ENCODE measurements around the gene PHACTR3. TPM values are rescaled to one million over a fixed set of nuclear protein-coding genes. Genes with fewer than 3 reads are reported as not detected.

PHACTR3 gene
- total RNA-seq, 1 donor from 2014 or later, result 1.4 TPM

DNA sequence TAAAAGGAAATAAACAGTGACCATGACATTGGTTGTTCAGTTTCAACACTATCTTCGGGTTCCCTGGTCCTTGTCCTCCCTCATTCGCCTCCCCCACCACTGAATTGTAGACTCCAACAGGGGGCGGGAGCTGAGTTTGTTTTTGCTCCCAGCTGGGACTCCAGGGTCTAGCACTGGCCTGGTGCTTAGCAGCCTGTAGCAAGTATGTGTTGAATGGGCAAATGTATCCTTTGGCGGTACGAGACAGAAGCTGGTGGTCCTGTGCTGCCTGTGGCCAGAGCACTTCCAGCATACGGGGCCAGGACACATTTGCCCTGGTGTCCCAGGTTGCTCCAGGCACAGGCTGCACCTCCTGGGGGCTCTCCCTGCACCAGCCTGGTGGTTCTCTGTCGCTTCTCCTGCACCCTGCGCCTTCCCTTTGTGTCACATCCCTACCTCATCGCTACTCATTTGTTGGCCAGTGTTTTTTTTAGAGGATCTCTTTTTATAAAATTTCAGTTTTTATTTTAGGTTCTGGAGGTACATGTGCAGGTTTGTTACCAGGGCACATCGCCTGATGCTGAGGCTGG, 40.1 kb downstream of the PHACTR3 start:
- Histone ChIP-seq H3K9ac (no peak overlapping the region), H4K20me1 (ENCODE audit: low read depth) (no peaks in the 10 kb centered on the region), H3K27ac (no peak overlapping the region), H3K4me3 (no peak overlapping the region), H3K79me2 (ENCODE audit: low read depth) (no peaks in the 10 kb centered on the region), H3F3A (ENCODE audit: low read depth) (no peaks in the 10 kb centered on the region), H3K27me3 (no peaks in the 10 kb centered on the region), H3K36me3 (no peaks in the 10 kb centered on the region), H3K9me3 (ENCODE audit: low read depth) (peaks cover 4% of the 10 kb centered on the region), H3K4me1 (no peaks in the 10 kb centered on the region), H3K4me2 (no peak overlapping the region), H2AFZ (replicated peaks) (no peak overlapping the region)
- H3K27me3 Mint-ChIP-seq (ENCODE audit: insufficient read depth, low read depth), result peaks cover 7% of the 10 kb centered on the region
- DNase-seq (ENCODE audit: low spot score), result no peak
- no peak overlapping the region for H3K27ac Mint-ChIP-seq
- TF ChIP-seq EZH2phosphoT487 (IDR thresholded peaks at IDR 0.05), result no peak
- TF ChIP-seq EZH2 (IDR thresholded peaks at IDR 0.05), result no peak
- no peak overlapping the region for H3K4me3 Mint-ChIP-seq
- H3K9me3 Mint-ChIP-seq, result peaks cover 16% of the 10 kb centered on the region
- no peaks in the 10 kb centered on the region for H3K36me3 Mint-ChIP-seq
- H3K4me1 Mint-ChIP-seq, result no peaks in the 10 kb centered on the region

DNA sequence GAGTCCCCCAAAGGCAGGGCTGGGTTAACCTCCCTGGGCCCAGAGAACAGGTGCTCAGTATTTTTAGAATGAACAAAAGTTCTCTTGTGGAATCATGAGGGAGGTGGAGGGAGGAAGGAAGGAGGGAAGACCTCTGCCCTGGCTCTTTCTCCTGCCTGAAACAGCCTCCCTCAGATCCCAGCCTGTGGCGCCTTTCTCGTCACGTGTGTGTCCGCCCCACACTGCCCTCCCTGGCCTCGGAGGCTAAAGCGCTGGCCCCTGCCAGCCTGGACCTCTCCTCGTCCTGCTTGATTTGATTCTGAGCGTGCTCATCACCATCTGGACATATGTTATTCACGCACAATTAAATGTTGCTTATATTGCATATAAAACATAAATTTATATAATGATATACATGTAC, 40.9 kb downstream of the PHACTR3 start:
- DNase-seq (ENCODE audit: low spot score), result no peak
- Histone ChIP-seq H3K36me3 (no peaks in the 10 kb centered on the region), H3K4me1 (no peaks in the 10 kb centered on the region), H3F3A (ENCODE audit: low read depth) (no peaks in the 10 kb centered on the region), H4K20me1 (ENCODE audit: low read depth) (no peaks in the 10 kb centered on the region), H3K79me2 (ENCODE audit: low read depth) (no peaks in the 10 kb centered on the region), H3K9me3 (ENCODE audit: low read depth) (peaks cover 4% of the 10 kb centered on the region), H3K27ac (no peak overlapping the region), H2AFZ (replicated peaks) (no peak overlapping the region), H3K9ac (no peak overlapping the region), H3K4me2 (no peak overlapping the region), H3K4me3 (no peak overlapping the region), H3K27me3 (no peaks in the 10 kb centered on the region)
- Mint-ChIP-seq H3K4me3 (no peak overlapping the region), H3K36me3 (no peaks in the 10 kb centered on the region), H3K27ac (no peak overlapping the region), H3K4me1 (no peaks in the 10 kb centered on the region), H3K9me3 (peaks cover 16% of the 10 kb centered on the region), H3K27me3 (ENCODE audit: insufficient read depth, low read depth) (peaks cover 7% of the 10 kb centered on the region)
- TF ChIP-seq, protein P1, sequence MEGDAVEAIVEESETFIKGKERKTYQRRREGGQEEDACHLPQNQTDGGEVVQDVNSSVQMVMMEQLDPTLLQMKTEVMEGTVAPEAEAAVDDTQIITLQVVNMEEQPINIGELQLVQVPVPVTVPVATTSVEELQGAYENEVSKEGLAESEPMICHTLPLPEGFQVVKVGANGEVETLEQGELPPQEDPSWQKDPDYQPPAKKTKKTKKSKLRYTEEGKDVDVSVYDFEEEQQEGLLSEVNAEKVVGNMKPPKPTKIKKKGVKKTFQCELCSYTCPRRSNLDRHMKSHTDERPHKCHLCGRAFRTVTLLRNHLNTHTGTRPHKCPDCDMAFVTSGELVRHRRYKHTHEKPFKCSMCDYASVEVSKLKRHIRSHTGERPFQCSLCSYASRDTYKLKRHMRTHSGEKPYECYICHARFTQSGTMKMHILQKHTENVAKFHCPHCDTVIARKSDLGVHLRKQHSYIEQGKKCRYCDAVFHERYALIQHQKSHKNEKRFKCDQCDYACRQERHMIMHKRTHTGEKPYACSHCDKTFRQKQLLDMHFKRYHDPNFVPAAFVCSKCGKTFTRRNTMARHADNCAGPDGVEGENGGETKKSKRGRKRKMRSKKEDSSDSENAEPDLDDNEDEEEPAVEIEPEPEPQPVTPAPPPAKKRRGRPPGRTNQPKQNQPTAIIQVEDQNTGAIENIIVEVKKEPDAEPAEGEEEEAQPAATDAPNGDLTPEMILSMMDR (IDR thresholded peaks at IDR 0.05), result no peak
- no peak for TF ChIP-seq EZH2 (IDR thresholded peaks at IDR 0.05)
- no peak for TF ChIP-seq EZH2phosphoT487 (IDR thresholded peaks at IDR 0.05)

DNA sequence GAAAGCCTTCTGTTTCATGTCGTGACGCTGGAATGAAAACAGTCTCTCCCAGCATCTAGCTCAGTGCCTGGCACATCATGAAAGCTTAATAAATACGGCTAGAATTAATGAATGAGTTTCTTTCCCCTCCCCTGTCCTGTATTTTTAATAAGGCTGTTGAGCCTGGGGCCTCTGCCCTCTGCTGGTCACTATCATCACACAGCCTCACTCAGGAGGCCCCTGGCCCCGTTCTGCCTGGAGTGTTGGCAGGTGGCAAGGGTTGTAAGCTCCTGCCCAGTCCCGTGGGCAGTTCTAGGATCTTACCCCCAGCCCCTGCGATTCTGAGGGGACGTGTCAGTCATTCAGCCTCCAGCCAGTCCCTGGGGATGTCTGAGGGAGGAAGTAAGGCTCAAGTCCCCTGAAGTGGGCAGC, 41.4 kb downstream of the PHACTR3 start:
- Mint-ChIP-seq H3K9me3 (peaks cover 16% of the 10 kb centered on the region), H3K27ac (no peak overlapping the region), H3K4me1 (no peaks in the 10 kb centered on the region), H3K36me3 (no peaks in the 10 kb centered on the region), H3K4me3 (no peak overlapping the region), H3K27me3 (ENCODE audit: insufficient read depth, low read depth) (peaks cover 5% of the 10 kb centered on the region)
- Histone ChIP-seq H3K4me2 (no peak overlapping the region), H3K4me3 (no peak overlapping the region), H3K9ac (no peak overlapping the region), H3K27ac (no peak overlapping the region), H4K20me1 (ENCODE audit: low read depth) (no peaks in the 10 kb centered on the region), H3K79me2 (ENCODE audit: low read depth) (no peaks in the 10 kb centered on the region), H3K27me3 (no peaks in the 10 kb centered on the region), H3F3A (ENCODE audit: low read depth) (no peaks in the 10 kb centered on the region), H3K9me3 (ENCODE audit: low read depth) (peaks cover 4% of the 10 kb centered on the region), H3K4me1 (no peaks in the 10 kb centered on the region), H3K36me3 (no peaks in the 10 kb centered on the region), H2AFZ (replicated peaks) (no peak overlapping the region)
- TF ChIP-seq EZH2phosphoT487 (IDR thresholded peaks at IDR 0.05), result no peak
- TF ChIP-seq, protein P1 (IDR thresholded peaks at IDR 0.05), result no peak
- TF ChIP-seq EZH2 (IDR thresholded peaks at IDR 0.05), result no peak
- no peak for DNase-seq (ENCODE audit: low spot score)

DNA sequence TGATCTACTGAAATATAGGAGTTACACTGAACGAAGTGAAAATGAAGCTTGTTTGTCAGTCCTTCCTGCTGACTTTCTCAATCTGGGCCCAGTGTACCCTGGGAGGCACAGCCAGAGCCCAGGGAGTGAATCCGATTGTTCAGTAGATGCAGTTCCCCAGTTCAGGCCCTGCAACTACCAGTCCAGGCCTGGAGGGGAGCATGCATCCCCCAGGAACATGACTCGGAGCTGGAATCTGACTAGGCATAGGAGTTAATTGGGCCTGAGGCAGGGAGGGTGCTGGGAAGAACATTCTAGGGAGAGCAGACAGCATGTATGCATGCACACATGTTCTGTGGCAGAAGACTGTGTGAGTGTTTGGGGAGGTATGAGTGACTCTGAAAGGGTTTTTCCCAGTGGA, 42.1 kb downstream of the PHACTR3 start:
- Histone ChIP-seq H2AFZ (replicated peaks) (no peak overlapping the region), H3K36me3 (no peaks in the 10 kb centered on the region), H3K4me3 (no peak overlapping the region), H4K20me1 (ENCODE audit: low read depth) (no peaks in the 10 kb centered on the region), H3K27me3 (no peaks in the 10 kb centered on the region), H3K79me2 (ENCODE audit: low read depth) (no peaks in the 10 kb centered on the region), H3K27ac (no peak overlapping the region), H3K9ac (no peak overlapping the region), H3K4me2 (no peak overlapping the region), H3K9me3 (ENCODE audit: low read depth) (peaks cover 4% of the 10 kb centered on the region), H3K4me1 (no peaks in the 10 kb centered on the region), H3F3A (ENCODE audit: low read depth) (no peaks in the 10 kb centered on the region)
- Mint-ChIP-seq H3K9me3 (peaks cover 16% of the 10 kb centered on the region), H3K27me3 (ENCODE audit: insufficient read depth, low read depth) (peaks cover 5% of the 10 kb centered on the region), H3K4me3 (no peak overlapping the region), H3K4me1 (no peaks in the 10 kb centered on the region), H3K27ac (no peak overlapping the region), H3K36me3 (no peaks in the 10 kb centered on the region)
- DNase-seq (ENCODE audit: low spot score), result no peak
- TF ChIP-seq, protein P1 (IDR thresholded peaks at IDR 0.05), result no peak
- TF ChIP-seq EZH2phosphoT487 (IDR thresholded peaks at IDR 0.05) (no peak), EZH2 (IDR thresholded peaks at IDR 0.05) (no peak)

Data from neural progenitor cell (in vitro differentiated cells).